NT2/D1 (cell line): Measurements from ENCODE around the gene SORBS1.

Experiments
- SUZ12 ChIP-seq: IDR thresholded peaks from 2 replicates; pipeline ENCODE4 v1.6.1; 2011; ENCODE audit not compliant: insufficient read length, insufficient read depth; ENCODE audit errors: extremely low read depth
- YY1 ChIP-seq: IDR thresholded peaks from 2 replicates; pipeline ENCODE4 v1.6.1; 2011; ENCODE audit not compliant: insufficient read length, insufficient read depth
- ZNF274 ChIP-seq: IDR thresholded peaks from 2 replicates; pipeline ENCODE4 v1.6.1; 2011; ENCODE audit warnings: mild to moderate bottlenecking, low read depth, low read length

DNA sequence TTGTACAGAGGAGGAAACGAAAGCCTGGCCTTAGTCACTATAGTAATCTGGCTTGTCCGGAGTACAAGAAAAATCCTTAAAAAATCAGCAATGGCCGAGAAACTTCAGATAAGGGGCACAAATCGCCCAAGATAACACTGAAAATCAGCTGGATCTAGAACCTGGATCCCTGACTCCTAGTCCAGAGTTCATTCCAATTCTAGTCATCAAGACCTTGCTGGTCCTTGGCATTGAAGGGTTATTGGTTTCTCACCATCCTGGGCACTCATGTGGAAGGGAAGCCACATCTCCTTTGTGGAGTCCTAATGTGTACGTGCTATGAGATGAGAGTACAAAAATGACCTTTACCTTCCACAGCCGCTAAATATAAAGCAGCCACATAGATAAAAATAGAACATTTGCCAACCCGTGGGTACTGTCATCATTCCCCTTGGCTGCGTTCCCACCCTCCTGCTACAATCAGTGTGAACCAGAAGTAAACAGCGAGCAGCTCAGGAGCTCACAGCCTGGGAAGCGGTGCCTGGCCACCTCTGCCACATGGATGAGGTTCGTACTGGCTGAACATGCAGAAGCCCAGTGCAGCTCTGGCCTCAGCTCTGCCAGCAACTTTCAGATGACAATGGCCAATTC, 154.4 kb downstream of the SORBS1 start:
- no peak for TF ChIP-seq ZNF274
- no peak for TF ChIP-seq YY1
- TF ChIP-seq SUZ12, result no peak
